Left ventricle myocardium superior (tissue), 1 donor: ENCODE results near the gene IL22. TPM values are rescaled to one million over a fixed set of nuclear protein-coding genes. Genes with fewer than 3 reads are reported as not detected.

Experiments used
- ATAC-seq: fragments of 200-7000 bp; cut with Tn5 transposase; one replicate; pipeline ENCODE4 v1.9.1; 2020; ENCODE audit warnings: mild to moderate bottlenecking, moderate library complexity
- DNase-seq: peaks from one replicate; pipeline ENCODE4 v3.0.0-alpha.2; 2020
- intact Hi-C: fragments of 100-400 bp; cut with micrococcal nuclease; formaldehyde crosslinking; loops from one replicate; pipeline ENCODE4 v1.11.0; 2022
- total RNA-seq: library from RNA; stranded (reverse); fragmentation: NEBNext Ultra II Directional; extraction: Animal tissue kit (Norgen Biotek cat#: 25700); gene quantifications from one replicate; pipeline ENCODE4 v1.2.1, GENCODE V29; 2021
- donor health status: DM: no; HTN: yes; CAD: no; lungs with severe emphysema.

IL22 gene
- total RNA-seq, 1 donor from 2014 or later, result not detected

GRCh38 chr12:68200854-68201253, 52.5 kb downstream of the IL22 start:
- ATAC-seq, result no peak
- intact Hi-C loops, result no loop called here
- no peak for DNase-seq

- no peak for ATAC-seq
Observed at GRCh38 chr12:68199127-68199526, 54.3 kb downstream of the IL22 start.

GRCh38 chr12:68198507-68199086, 54.8 kb downstream of the IL22 start:
- ATAC-seq, result no peak
- DNase-seq, result no peak
- intact Hi-C loops, result no loop called here

More at GRCh38 chr12:68199127-68199526, 54.3 kb downstream of the IL22 start:
- no peak for DNase-seq
- intact Hi-C loops, result no loop called here

Other genes with a start within 250 kb of the IL22 start
- gene IFNG, start 93.9 kb downstream of the IL22 start, total RNA-seq, result not detected
- gene IL26, start 27.8 kb downstream of the IL22 start, total RNA-seq, result not detected
- 6.2 TPM for gene MDM1, start 78.8 kb upstream of the IL22 start, total RNA-seq